ENCODE results near the gene RASGRF1.

RASGRF1 gene

GRCh38 chr15:79078763-79079410 is 11.7 kb downstream of the RASGRF1 start:
- DNase-seq (ENCODE audit: low read depth), result no peak
- no peak overlapping the region for H3K4me3 ChIP-seq (ENCODE audit: low read length)
- no peak for TF ChIP-seq CTCF (IDR thresholded peaks at IDR 0.05; ENCODE audit: insufficient read depth, low read depth, low read length, missing control alignments)

GRCh38 chr15:79078003-79078402 is 12.6 kb downstream of the RASGRF1 start:
- no peak for DNase-seq (ENCODE audit: low read depth)
- TF ChIP-seq CTCF (IDR thresholded peaks at IDR 0.05; ENCODE audit: insufficient read depth, low read depth, low read length, missing control alignments), result no peak
- no peak overlapping the region for H3K4me3 ChIP-seq (ENCODE audit: low read length)

GRCh38 chr15:79076661-79077060 is 13.9 kb downstream of the RASGRF1 start:
- no peak for DNase-seq (ENCODE audit: low read depth)
- no peak for TF ChIP-seq CTCF (IDR thresholded peaks at IDR 0.05; ENCODE audit: insufficient read depth, low read depth, low read length, missing control alignments)
- no peak overlapping the region for H3K4me3 ChIP-seq (ENCODE audit: low read length)

GRCh38 chr15:79075256-79075655 is 15.3 kb downstream of the RASGRF1 start:
- TF ChIP-seq CTCF (IDR thresholded peaks at IDR 0.05; ENCODE audit: insufficient read depth, low read depth, low read length, missing control alignments), result no peak
- DNase-seq (ENCODE audit: low read depth), result no peak
- H3K4me3 ChIP-seq (ENCODE audit: low read length), result no peak overlapping the region

GRCh38 chr15:79073336-79073735 is 17.2 kb downstream of the RASGRF1 start:
- TF ChIP-seq CTCF (IDR thresholded peaks at IDR 0.05; ENCODE audit: insufficient read depth, low read depth, low read length, missing control alignments), result no peak
- no peak for DNase-seq (ENCODE audit: low read depth)
- no peak overlapping the region for H3K4me3 ChIP-seq (ENCODE audit: low read length)

GRCh38 chr15:79071901-79072300 is 18.7 kb downstream of the RASGRF1 start:
- TF ChIP-seq CTCF (IDR thresholded peaks at IDR 0.05; ENCODE audit: insufficient read depth, low read depth, low read length, missing control alignments), result no peak
- peak; percentile 8 for DNase-seq (ENCODE audit: low read depth)

GRCh38 chr15:79068790-79069189 is 21.8 kb downstream of the RASGRF1 start:
- no peak overlapping the region for H3K4me3 ChIP-seq (ENCODE audit: low read length)
- TF ChIP-seq CTCF (IDR thresholded peaks at IDR 0.05; ENCODE audit: insufficient read depth, low read depth, low read length, missing control alignments), result no peak
- no peak for DNase-seq (ENCODE audit: low read depth)

More at GRCh38 chr15:79071901-79072300, 18.7 kb downstream of the RASGRF1 start:
- H3K4me3 ChIP-seq (ENCODE audit: low read length), result no peak overlapping the region

Data from epithelial cell of esophagus (primary cell).